Keratinocyte (primary cell): ENCODE measurements around the gene ACOT7. TPM values are rescaled to one million over a fixed set of nuclear protein-coding genes. Genes with fewer than 3 reads are reported as not detected.
A peak's percentile ranks its signal among the peaks of the same experiment; 100 is the strongest.

ENCODE experiments used
- DNase-seq: peaks from one replicate; pipeline ENCODE4 v3.0.0-alpha.2; 2011; ENCODE audit warnings: low read depth, missing footprints, low spot score
- FAIRE-seq: peaks from 2 replicates; lab custom pipeline; 2011; peaks lifted over from hg19 to GRCh38; lab: Jason Lieb, UNC
- H2AFZ ChIP-seq: 2 replicates; pipeline ENCODE4 v1.6.0; 2012; ENCODE audit warnings: low read length, control low read depth, inconsistent platforms; ENCODE audit not compliant: control insufficient read depth
- H3K27ac ChIP-seq: 2 replicates; pipeline ENCODE4 v1.5.1; 2011; ENCODE audit warnings: low read length; ENCODE audit not compliant: control insufficient read depth, insufficient read depth
- H3K27me3 ChIP-seq: 3 replicates; pipeline ENCODE4 v1.6.0; 2011; ENCODE audit warnings: low read length; ENCODE audit not compliant: control insufficient read depth, insufficient read depth; ENCODE audit errors: extremely low read depth
- H3K36me3 ChIP-seq, 2 experiments: 2 replicates in 1 of 2; 3 replicates in 1 of 2; pipeline ENCODE4 v1.5.1; 2011; ENCODE audit warnings: low read length in 2 of 2, mild to moderate bottlenecking in 1 of 2; ENCODE audit not compliant: control insufficient read depth in 2 of 2, insufficient read depth in 2 of 2; ENCODE audit errors: extremely low read depth in 1 of 2
- H3K4me1 ChIP-seq: 3 replicates; pipeline ENCODE4 v1.5.1; 2011; ENCODE audit warnings: low read length; ENCODE audit not compliant: control insufficient read depth, insufficient read depth; ENCODE audit errors: extremely low read depth
- H3K4me2 ChIP-seq: 3 replicates; pipeline ENCODE4 v1.6.0; 2011; ENCODE audit warnings: low read depth, low read length; ENCODE audit not compliant: control insufficient read depth, insufficient read depth; ENCODE audit errors: extremely low read depth
- H3K4me3 ChIP-seq, 3 experiments: fragments of 200-600 bp in 1 of 3; sonication (generic) in 1 of 3; 2 replicates in 2 of 3; 3 replicates in 1 of 3; pipeline ENCODE4 v1.5.1; 2011 to 2016; ENCODE audit warnings: low read length in 3 of 3, mild to moderate bottlenecking in 3 of 3, control low read depth in 2 of 3, inconsistent platforms in 1 of 3, low read depth in 1 of 3, mixed read lengths in 1 of 3, mixed run types in 1 of 3, moderate library complexity in 1 of 3; ENCODE audit not compliant: control insufficient read depth in 2 of 3, insufficient read depth in 2 of 3; ENCODE audit errors: extremely low read depth in 1 of 3
- H3K79me2 ChIP-seq: 2 replicates; pipeline ENCODE4 v1.6.0; 2012; ENCODE audit warnings: low read length; ENCODE audit not compliant: control insufficient read depth, insufficient read depth
- H3K9ac ChIP-seq: 3 replicates; pipeline ENCODE4 v1.6.0; 2011; ENCODE audit warnings: low read length; ENCODE audit not compliant: control insufficient read depth, insufficient read depth; ENCODE audit errors: extremely low read depth
- H3K9me1 ChIP-seq: 3 replicates; pipeline ENCODE4 v1.6.0; 2011; ENCODE audit warnings: low read length; ENCODE audit not compliant: control insufficient read depth, insufficient read depth; ENCODE audit errors: extremely low read depth
- H3K9me3 ChIP-seq: 2 replicates; pipeline ENCODE4 v1.5.1; 2012; ENCODE audit warnings: low read depth, low read length; ENCODE audit not compliant: control insufficient read depth
- H4K20me1 ChIP-seq: 3 replicates; pipeline ENCODE4 v1.6.0; 2011; ENCODE audit warnings: low read length; ENCODE audit not compliant: control insufficient read depth, insufficient read depth; ENCODE audit errors: extremely low read depth
- EZH2 ChIP-seq: IDR thresholded peaks from one replicate; pipeline ENCODE4 v1.6.1; 2012; ENCODE audit warnings: inconsistent platforms, mild to moderate bottlenecking, low read length, moderate library complexity
- dilution Hi-C: fragments of 300-500 bp; cut with MboI; formaldehyde crosslinking; loops from one replicate; pipeline ENCODE4 v1.7.0; 2020; ENCODE audit warnings: low sequenced_read_pairs; ENCODE audit not compliant: extremely low pct_ligation_motif_present
- polyA plus RNA-seq, 5 experiments: library from polyadenylated mRNA; depleted of rRNA in 3 of 5; stranded (reverse) in 3 of 5; stranded (forward) in 1 of 5; unstranded in 1 of 5; fragments of >200 nt; gene quantifications; 1 replicate in 1 of 5; 2 replicates in 3 of 5; 3 replicates in 1 of 5; pipeline versions ENCODE4 v1.2.1 to v1.2.3, GENCODE V29; 2011 to 2012; ENCODE audit warnings: missing spikeins in 2 of 5, low read depth in 1 of 5, low replicate concordance in 1 of 5
- TF ChIP-seq, protein P1 (sequence below), 3 experiments: IDR thresholded peaks in 1 of 3; conservative IDR thresholded peaks in 1 of 3; optimal IDR thresholded peaks in 1 of 3; 2 replicates in 2 of 3; 3 replicates in 1 of 3; pipeline versions ENCODE3 to v1.5.1; 2011; ENCODE audit warnings: low read length in 3 of 3, mild to moderate bottlenecking in 3 of 3, moderate library complexity in 2 of 3, control low read depth in 1 of 3, inconsistent platforms in 1 of 3; ENCODE audit not compliant: insufficient read depth in 2 of 3; ENCODE audit errors: extremely low read depth in 1 of 3

ACOT7 gene
- polyA plus RNA-seq, 1 donor (not counting 4 experiments of a cell fraction or from before 2014, with no cell fraction given) = 226 TPM

- H2AFZ ChIP-seq = no peak overlapping the region
- no peak overlapping the region for H3K9ac ChIP-seq
- H3K9me1 ChIP-seq = peaks cover 6% of the 10 kb centered on the region
- H3K4me2 ChIP-seq = no peak overlapping the region
- H3K4me3 ChIP-seq = no peak overlapping the region
- peaks cover 4% of the 10 kb centered on the region for H4K20me1 ChIP-seq
- dilution Hi-C loops = no loop called here
- H3K27ac ChIP-seq = no peak overlapping the region
- H3K4me1 ChIP-seq = peaks cover 72% of the 10 kb centered on the region
- peaks cover 6 to 7% of the 10 kb centered on the region in 2 experiments for H3K36me3 ChIP-seq
- DNase-seq (no peak), FAIRE-seq (no peak)
- H3K27me3 ChIP-seq = no peaks in the 10 kb centered on the region
- no peaks in the 10 kb centered on the region for H3K9me3 ChIP-seq
- TF ChIP-seq, protein P1, sequence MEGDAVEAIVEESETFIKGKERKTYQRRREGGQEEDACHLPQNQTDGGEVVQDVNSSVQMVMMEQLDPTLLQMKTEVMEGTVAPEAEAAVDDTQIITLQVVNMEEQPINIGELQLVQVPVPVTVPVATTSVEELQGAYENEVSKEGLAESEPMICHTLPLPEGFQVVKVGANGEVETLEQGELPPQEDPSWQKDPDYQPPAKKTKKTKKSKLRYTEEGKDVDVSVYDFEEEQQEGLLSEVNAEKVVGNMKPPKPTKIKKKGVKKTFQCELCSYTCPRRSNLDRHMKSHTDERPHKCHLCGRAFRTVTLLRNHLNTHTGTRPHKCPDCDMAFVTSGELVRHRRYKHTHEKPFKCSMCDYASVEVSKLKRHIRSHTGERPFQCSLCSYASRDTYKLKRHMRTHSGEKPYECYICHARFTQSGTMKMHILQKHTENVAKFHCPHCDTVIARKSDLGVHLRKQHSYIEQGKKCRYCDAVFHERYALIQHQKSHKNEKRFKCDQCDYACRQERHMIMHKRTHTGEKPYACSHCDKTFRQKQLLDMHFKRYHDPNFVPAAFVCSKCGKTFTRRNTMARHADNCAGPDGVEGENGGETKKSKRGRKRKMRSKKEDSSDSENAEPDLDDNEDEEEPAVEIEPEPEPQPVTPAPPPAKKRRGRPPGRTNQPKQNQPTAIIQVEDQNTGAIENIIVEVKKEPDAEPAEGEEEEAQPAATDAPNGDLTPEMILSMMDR (optimal IDR thresholded peaks at IDR 0.05 in 1 of 3, IDR thresholded peaks at IDR 0.05 in 1 of 3, conservative IDR thresholded peaks at IDR 0.05 in 1 of 3; ENCODE audit: extremely low read depth in 1 of 3, insufficient read depth in 2 of 3, low read length in 3 of 3) = peak in 2 of 3 experiments; percentile 27 to 42
- no peak for TF ChIP-seq EZH2
- peaks cover 84% of the 10 kb centered on the region for H3K79me2 ChIP-seq
These were observed 36.2 kb downstream of the ACOT7 start for GRCh38 chr1:6357243-6357936.

DNA sequence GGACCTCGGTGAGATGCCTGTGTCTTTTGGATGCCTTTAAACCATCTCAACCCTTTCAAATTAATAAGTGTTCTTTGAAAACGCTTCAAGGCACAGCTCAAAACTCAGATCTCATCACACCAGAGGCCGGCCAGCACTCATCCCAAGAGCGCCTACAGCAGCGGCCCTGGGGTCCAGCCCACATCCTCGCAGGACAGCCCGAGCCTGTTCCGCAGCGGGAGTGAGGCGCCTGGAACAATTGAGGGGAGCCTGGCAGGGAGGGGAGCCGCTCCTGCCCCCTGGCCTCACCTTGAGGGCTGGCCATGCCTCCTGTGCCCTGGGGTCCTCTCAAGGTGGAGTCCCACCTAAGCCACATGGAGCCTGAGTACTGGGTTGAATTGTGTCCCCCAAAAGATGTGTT is 37.9 kb downstream of the ACOT7 start:
- DNase-seq (no peak), FAIRE-seq (no peak)
- Histone ChIP-seq H3K36me3 (peaks cover 6 to 7% of the 10 kb centered on the region in 2 experiments), H3K27ac (no peak overlapping the region), H4K20me1 (peaks cover 12% of the 10 kb centered on the region), H3K27me3 (no peaks in the 10 kb centered on the region), H3K79me2 (peaks cover 79% of the 10 kb centered on the region), H3K4me1 (peaks cover 75% of the 10 kb centered on the region), H3K9ac (no peak overlapping the region), H2AFZ (no peak overlapping the region), H3K4me3 (no peak overlapping the region), H3K4me2 (no peak overlapping the region), H3K9me3 (no peaks in the 10 kb centered on the region), H3K9me1 (peaks cover 6% of the 10 kb centered on the region)
- dilution Hi-C loops = no loop called here
- TF ChIP-seq, protein P1 (optimal IDR thresholded peaks at IDR 0.05 in 1 of 3, IDR thresholded peaks at IDR 0.05 in 1 of 3, conservative IDR thresholded peaks at IDR 0.05 in 1 of 3; ENCODE audit: extremely low read depth in 1 of 3, insufficient read depth in 2 of 3, low read length in 3 of 3) = no peak
- no peak for TF ChIP-seq EZH2
